Tibial artery (tissue), 4 donors: ENCODE results near the gene RSKR.

Source experiments
- DNase-seq, 2 donors: peaks; one replicate each; pipeline ENCODE4 v3.0.0-alpha.2; 2019
- H3K27ac ChIP-seq, 2 donors: fragments of 200-600 bp; sonication (generic) in 1 of 2; 1 replicate in 1 of 2; 2 replicates in 1 of 2; pipeline ENCODE4 v1.5.1; 2018 to 2019; ENCODE audit warnings: mild to moderate bottlenecking in 1 of 2
- H3K27me3 ChIP-seq, 2 donors: fragments of 200-600 bp; sonication (generic) in 1 of 2; one replicate each; pipeline versions ENCODE4 v1.5.1 to v1.6.0; 2016 to 2019
- H3K36me3 ChIP-seq, 3 donors: fragments of 200-600 bp; sonication (generic) in 2 of 3; one replicate each; pipeline ENCODE4 v1.5.1; 2016 to 2019; ENCODE audit warnings: mild to moderate bottlenecking in 2 of 3
- H3K4me1 ChIP-seq, 4 donors: fragments of 200-600 bp; sonication (generic) in 2 of 4; 1 replicate in 3 of 4; 2 replicates in 1 of 4; pipeline ENCODE4 v1.5.1; 2016 to 2019
- H3K4me3 ChIP-seq, 2 donors: fragments of 200-600 bp; sonication (generic) in 1 of 2; 1 replicate in 1 of 2; 2 replicates in 1 of 2; pipeline ENCODE4 v1.5.1; 2018 to 2019; ENCODE audit warnings: mild to moderate bottlenecking in 2 of 2
- H3K9me3 ChIP-seq, 3 donors: fragments of 200-600 bp; sonication (generic) in 1 of 3; one replicate each; pipeline ENCODE4 v1.5.1; 2016 to 2019
- intact Hi-C: fragments of 100-400 bp; cut with DNase I; formaldehyde crosslinking; loops from one replicate; pipeline ENCODE4 v1.15.0; 2023; ENCODE audit warnings: low total_unique reads
- TF ChIP-seq, protein P1 (sequence below), 2 experiments: fragments of 200-600 bp in 1 of 2; fragments of 450-650 bp in 1 of 2; IDR thresholded peaks; one replicate each; pipeline ENCODE4 v1.5.1; 2017 to 2019; ENCODE audit warnings: antibody characterized with exemption in 2 of 2, mild to moderate bottlenecking in 1 of 2, moderate library complexity in 1 of 2

The RSKR gene

DNA sequence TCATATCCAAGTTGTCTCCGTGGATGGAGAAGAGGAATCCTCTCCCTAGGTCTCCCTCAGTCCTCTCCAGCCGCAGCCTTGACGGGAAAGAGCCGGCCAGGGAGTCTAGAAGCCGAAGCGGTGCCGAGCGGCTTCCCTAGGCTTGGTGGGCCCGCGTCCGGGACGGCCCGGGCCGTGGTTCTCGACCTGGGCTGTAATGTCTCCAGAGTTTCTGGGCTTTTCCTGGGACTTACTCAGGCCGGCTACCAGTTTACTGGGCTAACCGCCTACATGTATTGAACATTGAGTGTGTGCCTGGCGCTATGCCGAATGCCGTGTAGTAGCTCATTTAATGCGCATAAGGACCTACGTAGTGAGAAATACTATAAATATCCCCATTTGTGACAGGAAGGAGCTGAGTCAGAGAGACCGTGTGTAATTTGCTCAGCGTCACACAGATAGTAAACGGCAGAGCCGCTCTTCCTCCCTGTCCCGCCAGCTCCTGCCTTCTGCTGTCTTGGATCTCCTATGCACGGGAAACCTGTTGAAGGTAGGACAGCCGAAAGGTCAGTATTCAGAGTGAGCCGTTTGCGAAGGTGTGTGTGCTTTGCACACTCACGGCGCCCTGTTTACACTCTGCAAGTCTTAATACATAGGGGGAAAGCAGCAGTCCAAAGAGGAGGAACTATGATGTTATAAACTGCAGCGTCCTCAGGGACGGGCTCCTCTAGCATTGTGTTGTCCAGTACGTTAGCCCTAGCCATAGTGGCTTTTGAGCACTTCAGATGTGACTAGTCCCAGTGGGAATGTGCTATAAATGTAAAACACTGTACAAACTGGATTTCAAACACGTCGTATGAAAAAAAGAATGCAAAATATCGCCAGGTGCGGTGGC, 14.4 kb downstream of the RSKR start:
- Histone ChIP-seq H3K9me3 (no peaks in the 10 kb centered on the region), H3K4me1 (peaks cover 0 to 18% (median 11%) of the 10 kb centered on the region in 4 donors), H3K27ac (peak overlapping the region; percentile 93), H3K36me3 (no peaks in the 10 kb centered on the region), H3K4me3 (peak overlapping the region; percentile 57 to 61), H3K27me3 (no peaks in the 10 kb centered on the region)
- TF ChIP-seq, protein P1, sequence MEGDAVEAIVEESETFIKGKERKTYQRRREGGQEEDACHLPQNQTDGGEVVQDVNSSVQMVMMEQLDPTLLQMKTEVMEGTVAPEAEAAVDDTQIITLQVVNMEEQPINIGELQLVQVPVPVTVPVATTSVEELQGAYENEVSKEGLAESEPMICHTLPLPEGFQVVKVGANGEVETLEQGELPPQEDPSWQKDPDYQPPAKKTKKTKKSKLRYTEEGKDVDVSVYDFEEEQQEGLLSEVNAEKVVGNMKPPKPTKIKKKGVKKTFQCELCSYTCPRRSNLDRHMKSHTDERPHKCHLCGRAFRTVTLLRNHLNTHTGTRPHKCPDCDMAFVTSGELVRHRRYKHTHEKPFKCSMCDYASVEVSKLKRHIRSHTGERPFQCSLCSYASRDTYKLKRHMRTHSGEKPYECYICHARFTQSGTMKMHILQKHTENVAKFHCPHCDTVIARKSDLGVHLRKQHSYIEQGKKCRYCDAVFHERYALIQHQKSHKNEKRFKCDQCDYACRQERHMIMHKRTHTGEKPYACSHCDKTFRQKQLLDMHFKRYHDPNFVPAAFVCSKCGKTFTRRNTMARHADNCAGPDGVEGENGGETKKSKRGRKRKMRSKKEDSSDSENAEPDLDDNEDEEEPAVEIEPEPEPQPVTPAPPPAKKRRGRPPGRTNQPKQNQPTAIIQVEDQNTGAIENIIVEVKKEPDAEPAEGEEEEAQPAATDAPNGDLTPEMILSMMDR (IDR thresholded peaks at IDR 0.05), result no peak
- peak; percentile 68 to 80 for DNase-seq
- intact Hi-C loops, result no loop called here

DNA sequence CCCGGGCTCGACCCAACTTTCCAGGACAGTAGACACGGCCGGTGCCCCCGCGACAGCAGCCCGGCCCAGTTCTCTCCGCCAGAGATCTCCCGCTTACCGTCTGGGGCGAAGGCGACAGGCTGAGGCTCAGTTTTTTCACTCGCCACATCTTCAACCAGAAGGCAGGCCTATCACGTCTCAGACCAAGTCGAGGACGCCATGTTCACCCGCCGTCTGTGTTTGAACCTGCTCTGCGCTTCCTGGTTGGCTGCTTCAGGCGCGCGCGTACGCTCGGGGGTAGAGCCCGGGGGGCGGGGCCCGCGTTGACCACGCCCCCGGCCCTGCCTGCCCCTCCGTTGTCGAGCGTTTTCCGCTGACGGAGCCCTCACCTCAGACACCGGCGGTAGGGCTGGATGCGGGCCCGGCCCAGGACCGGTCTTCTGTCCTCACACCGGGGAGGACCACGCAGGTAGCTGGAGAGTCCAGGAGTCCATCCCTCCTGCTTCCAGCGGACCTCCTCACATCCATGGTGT, 15.1 kb downstream of the RSKR start, which contains the start of gene SPAG5:
SPAG5 (minus strand) TSS at position 227 of the 512 bp plus-strand sequence; CDS start at position 148, 79 bp downstream.
- TF ChIP-seq, protein P1 (IDR thresholded peaks at IDR 0.05), result peak in 1 of 2 experiments; percentile 6
- H3K9me3 ChIP-seq, result no peaks in the 10 kb centered on the region
- peak; percentile 93 to 97 for DNase-seq
- H3K36me3 ChIP-seq, result no peaks in the 10 kb centered on the region
- peak within 1 kb of the TSS; percentile 57 to 61 for H3K4me3 ChIP-seq
- peaks cover 0 to 18% (median 11%) of the 10 kb centered on the region in 4 donors for H3K4me1 ChIP-seq
- H3K27me3 ChIP-seq, result no peaks in the 10 kb centered on the region
- peak within 1 kb of the TSS; percentile 93 for H3K27ac ChIP-seq
- intact Hi-C loops, result no loop called here

GRCh38 chr17:28598389-28598788, 15.6 kb downstream of the RSKR start:
- Histone ChIP-seq H3K27ac (peak overlapping the region; percentile 93), H3K4me1 (peaks cover 0 to 18% (median 11%) of the 10 kb centered on the region in 4 donors), H3K4me3 (peak overlapping the region; percentile 57 to 61), H3K27me3 (no peaks in the 10 kb centered on the region), H3K9me3 (no peaks in the 10 kb centered on the region), H3K36me3 (no peaks in the 10 kb centered on the region)
- intact Hi-C loops, result no loop called here
- DNase-seq, result no peak
- TF ChIP-seq, protein P1 (IDR thresholded peaks at IDR 0.05), result no peak

GRCh38 chr17:28597606-28598383, 16.2 kb downstream of the RSKR start:
- DNase-seq, result no peak
- Histone ChIP-seq H3K4me3 (peak overlapping the region in 1 of 2 donors; percentile 61), H3K27me3 (no peaks in the 10 kb centered on the region), H3K4me1 (peaks cover 0 to 18% (median 11%) of the 10 kb centered on the region in 4 donors), H3K27ac (no peak overlapping the region), H3K36me3 (no peaks in the 10 kb centered on the region), H3K9me3 (no peaks in the 10 kb centered on the region)
- intact Hi-C loops, result no loop called here
- TF ChIP-seq, protein P1 (IDR thresholded peaks at IDR 0.05), result no peak

GRCh38 chr17:28592260-28592659, 21.7 kb downstream of the RSKR start:
- Histone ChIP-seq H3K27ac (no peak overlapping the region), H3K27me3 (no peaks in the 10 kb centered on the region), H3K4me1 (no peaks in the 10 kb centered on the region), H3K9me3 (no peaks in the 10 kb centered on the region), H3K4me3 (no peak overlapping the region), H3K36me3 (peaks cover 0 to 9% (median 4%) of the 10 kb centered on the region in 3 donors)
- intact Hi-C loops, result no loop called here
- no peak for DNase-seq
- TF ChIP-seq, protein P1 (IDR thresholded peaks at IDR 0.05), result no peak
